GM21423 (cell line): ENCODE measurements around the gene RHOBTB3.
"Not testable (repeated sequence)": the region's sequence is repeated elsewhere in the genome, so short reads cannot be mapped to it uniquely, and the experiment has no call there.

Source experiments
- ATAC-seq: cut with Tn5 transposase; IDR thresholded peaks from one replicate; pipeline ENCODE4 v1.9.1; 2021; ENCODE audit warnings: mild to moderate bottlenecking, moderate library complexity; ENCODE audit not compliant: unreplicated experiment

The RHOBTB3 gene

DNA sequence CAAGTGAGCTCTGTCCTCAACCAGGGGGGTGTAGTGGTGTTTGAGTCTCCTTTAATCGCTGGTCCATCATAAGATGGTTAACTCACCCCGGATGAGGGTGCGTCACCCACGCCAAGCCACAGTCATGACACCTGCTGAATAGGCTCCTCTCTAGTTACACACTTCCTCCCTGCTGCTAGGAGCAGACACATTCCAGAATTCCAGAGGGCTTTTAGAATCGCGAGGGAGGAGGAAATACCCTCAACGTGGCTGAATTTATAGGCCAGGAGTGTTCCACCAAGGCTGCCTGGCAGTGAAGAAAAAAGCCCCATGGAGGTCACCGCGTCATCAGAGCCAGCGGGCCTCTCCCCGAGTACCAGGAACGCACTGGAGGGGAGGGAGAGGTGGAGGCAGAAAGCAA, 86.3 kb downstream of the RHOBTB3 start:
- ATAC-seq, result no peak

GRCh38 chr5:95818181-95819147, 87.3 kb downstream of the RHOBTB3 start:
- ATAC-seq, result no peak

GRCh38 chr5:95821110-95822021, 90.2 kb downstream of the RHOBTB3 start:
- ATAC-seq, result no peak

DNA sequence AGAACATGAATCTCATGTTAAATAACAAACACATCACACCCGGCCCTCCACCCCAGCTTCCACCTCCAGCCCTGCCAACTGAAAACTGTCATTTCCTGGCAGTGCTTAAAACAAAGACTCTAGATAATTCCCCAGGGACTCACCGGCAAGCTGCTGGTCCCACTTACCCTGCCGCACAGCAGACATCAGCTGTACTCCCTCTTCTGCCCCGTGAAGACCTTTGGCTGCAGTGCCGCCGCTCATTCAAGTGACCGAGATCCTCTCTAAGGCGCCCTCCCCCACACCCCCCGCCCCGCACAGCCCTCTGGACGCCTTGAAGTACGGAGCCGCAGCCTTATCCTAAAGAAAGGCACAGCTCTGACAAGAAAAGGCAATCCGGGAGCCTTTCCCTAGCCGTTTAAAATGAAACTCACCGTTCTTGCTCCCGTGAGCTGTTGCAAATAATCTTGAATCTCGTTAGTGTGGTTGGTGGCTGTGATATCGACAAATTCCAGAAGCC, 91.0 kb downstream of the RHOBTB3 start:
- peak; percentile 39 for ATAC-seq

DNA sequence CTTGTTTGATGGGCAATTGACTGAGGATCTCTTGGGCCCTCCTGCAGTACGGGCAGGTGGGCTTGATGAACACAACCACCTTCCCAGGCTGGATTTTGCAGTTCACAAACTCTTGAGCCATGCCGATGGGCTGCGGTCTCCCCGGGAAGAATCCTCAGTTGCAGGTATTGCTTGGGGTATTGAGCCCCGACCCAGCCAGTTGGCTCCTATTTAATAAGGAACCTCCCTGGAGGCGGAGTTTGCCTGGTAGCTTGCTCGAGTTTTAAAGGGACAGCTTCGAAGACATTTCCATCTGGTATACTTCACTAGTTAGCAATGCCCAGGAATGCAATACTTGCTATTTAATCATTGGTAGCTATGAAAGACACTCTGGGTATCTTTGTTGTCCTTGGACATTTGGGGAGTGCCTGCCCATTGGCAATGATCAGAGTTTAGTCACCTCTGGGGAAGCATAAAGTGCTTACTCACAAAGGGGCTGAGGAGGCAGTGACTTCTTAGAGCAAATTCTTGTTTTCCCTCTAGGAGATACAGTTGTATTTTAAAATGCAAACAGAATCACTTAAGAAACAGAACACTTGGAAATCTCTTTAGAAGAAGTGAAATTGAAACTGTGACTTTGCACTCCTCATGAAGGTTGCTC, 91.5 kb downstream of the RHOBTB3 start, which contains the start of gene GLRX:
Gene GLRX, minus strand, starts transcription at position 185 of the 640 bp plus-strand sequence. Its CDS starts 64 bp downstream, at position 121.
- peak; percentile 36 for ATAC-seq

GRCh38 chr5:95823218-95823737, 92.1 kb downstream of the RHOBTB3 start:
- ATAC-seq, result no peak

DNA sequence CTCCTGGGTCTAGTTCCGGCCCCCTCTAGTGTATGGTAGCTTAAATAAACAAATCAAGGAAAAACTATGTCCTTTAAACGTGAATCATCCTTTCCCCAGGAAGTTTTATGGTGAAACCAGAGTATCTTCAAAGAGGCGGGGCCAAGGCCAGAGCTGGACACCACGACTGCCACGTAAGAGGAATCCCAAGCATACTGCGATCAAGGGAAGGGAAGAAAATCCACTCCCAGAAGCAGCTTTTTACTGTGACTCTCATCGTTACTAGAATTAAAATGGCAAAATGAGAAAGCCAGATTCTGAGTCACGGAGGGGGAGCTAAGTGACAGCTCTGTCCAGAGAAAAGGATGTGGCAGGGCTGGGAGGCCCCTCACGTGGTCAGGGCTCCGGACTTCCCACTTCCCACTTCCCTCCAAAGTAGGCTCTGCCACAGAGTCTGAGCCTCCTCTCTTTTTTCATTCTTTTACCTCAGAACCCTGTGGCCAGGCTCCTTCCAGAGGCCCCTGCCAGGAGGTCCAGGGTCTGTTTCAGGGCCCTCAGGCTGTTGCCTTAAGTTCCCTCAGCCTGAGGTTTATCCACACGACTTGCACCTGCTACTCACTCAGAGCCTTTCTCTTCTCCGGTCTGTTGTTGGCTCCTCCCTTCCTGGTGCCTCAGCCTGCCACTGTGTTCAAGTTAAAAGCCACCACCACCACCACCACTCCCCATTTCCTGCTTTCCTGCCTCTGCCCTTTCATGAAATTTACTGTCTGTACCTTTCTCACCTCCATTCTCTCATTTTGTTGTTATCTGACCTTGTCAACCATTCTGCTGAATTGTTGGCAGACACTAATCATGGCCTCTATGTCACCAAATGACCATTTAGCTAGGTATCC, 92.8 kb downstream of the RHOBTB3 start:
- peak; percentile 41 for ATAC-seq

DNA sequence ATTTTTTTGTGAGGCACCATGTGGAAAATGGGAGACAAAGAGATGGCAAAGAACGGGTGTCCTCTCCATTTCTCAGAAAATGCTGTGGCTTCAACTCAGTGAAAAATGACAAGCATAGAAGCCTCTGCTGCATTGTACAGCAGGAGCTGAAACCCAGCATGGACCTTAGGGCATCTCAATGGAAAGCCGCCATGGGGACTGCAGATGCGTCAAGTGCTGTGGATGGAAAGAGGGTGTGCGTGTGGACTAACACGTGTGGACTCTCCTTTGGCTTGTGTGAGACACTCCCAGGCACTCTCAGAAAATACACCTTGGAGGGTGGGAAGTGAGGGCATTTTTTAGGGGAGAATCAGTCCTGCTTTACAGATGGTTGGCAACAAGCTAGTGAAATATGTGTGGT, 93.6 kb downstream of the RHOBTB3 start:
- no peak for ATAC-seq

- no peak for ATAC-seq
Observed at GRCh38 chr5:95825495-95825894, 94.4 kb downstream of the RHOBTB3 start.

DNA sequence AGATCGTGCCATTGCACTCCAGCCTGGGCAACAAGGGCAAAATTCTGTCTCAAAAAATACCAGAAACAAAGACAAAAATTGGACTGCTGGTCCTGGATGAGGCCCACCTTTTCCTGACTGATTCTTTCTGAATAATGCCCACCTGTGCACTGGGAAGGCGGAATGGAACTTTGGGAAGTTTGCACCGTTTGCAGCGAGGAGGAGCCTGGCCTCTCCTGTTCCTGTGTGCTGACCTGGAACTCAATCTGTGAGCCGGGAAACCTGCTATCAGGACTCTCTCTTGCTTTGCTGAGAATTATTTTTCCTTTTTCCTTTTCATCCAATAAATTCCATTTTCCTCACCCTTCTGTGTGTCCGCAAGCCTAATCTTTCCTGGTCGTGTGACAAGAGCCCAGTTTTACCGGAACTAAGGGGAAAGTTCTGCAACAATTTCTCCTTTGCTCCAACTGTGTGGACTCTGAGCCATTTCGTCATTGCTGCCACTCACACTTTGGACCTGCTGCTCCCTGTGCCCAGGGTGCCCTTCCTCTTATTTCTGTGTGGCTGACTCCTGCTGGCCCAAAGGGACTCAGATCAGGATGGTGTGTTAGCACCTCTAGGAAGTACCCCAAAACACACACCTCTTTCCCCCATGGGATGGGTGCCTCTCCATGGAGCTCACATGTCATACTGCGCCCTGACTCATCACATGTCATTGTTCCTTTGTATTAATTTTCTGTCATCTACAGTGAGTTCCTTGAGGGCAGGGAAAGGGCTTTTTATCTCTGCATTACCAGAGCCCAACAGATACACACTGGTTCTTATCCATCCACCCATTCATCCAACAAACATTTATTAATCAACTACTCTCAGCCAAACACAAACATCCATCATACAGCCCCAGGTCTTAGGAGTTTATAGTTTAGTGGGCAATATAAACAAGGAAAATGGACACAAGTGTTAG, 96.1 kb downstream of the RHOBTB3 start:
- no peak for ATAC-seq

DNA sequence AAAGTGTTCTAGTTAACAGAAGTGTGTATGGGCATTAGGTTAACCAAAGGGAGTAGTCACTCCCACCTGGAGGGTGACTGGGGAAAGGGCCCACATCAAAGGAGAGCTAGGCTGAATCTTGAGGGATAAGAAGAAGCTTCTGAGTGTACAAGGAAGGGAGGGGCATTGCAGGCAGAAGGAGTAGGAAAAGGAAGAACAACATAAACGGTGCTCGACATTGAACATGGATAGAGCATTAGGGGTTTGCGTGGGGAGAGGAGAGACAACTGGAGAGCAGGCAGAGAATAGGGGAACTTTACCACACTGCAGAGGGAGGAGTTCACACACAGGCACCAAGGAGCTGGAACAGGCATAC, 96.7 kb downstream of the RHOBTB3 start:
- ATAC-seq, result no peak

- no peak for ATAC-seq
Observed at GRCh38 chr5:95830226-95830625, 99.1 kb downstream of the RHOBTB3 start.

DNA sequence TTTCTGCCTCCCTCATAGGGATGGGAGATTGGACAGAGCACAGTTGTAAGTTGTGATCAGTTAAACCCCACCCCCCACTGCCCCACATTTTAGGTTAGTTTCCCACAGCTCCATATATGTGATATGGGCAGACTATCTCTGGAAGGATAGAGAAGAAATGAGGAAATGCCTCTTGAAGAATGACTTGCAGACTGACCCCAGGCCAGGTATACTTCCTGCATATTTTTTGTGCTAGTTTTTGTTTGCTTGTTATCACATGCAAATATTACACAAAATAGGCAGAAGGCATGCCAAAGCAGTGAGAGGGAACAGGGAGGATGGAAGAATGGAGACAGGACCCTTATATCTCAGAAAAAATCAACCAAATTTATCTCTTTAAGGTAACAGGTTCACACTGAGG, 101.5 kb downstream of the RHOBTB3 start:
- ATAC-seq, result no peak

DNA sequence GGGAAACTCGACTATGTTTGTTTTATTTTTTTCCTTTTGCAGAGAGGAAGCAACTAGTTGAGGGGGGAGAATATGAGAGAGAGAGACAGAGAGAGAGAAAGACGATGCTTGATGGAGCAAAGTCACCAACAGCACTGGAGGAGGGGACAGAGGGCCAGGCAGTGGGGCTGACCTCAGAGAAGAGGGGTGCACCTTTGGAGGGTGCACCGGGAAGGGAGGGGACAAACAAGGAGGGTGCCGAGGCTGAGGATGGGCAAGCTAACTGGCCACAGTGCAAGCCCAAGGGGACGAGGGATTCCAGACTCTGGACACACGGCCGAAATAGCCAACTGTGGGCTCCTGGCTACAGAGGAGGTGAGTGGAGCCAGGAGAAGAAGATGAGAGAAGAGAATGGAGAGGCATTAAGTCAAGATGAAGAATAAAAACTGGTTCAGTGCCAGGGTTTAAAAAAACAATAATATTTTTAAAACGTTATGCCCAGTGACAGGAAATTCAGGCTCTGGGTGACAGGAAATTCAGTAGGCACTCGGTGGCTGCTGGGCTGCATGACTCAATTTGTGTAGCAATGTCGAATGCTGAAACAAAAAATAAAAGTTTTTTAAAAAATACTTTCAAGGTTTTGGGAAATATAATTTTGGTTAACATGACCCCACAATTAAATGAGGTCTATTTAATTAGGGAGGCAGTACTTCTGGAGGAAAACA, 104.7 kb downstream of the RHOBTB3 start:
- no peak for ATAC-seq

DNA sequence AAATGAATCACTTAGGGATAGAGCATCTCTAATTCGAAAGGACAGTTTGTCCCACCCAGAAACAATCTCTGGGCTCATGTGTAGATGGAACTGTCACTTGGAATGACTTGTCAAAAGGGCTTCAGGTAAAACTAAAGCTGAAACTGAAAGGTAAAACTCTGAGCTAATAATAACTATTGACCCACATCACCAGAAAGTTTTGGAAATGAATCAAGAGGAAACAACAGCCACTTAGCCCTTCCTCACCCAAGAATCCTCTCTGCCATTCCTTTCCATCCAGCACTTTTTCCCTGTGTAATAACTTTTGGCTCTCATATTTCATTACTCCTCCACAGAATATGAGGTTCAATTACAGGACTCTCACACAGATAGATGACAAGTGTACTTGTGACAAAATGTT, 105.4 kb downstream of the RHOBTB3 start:
- no peak for ATAC-seq

DNA sequence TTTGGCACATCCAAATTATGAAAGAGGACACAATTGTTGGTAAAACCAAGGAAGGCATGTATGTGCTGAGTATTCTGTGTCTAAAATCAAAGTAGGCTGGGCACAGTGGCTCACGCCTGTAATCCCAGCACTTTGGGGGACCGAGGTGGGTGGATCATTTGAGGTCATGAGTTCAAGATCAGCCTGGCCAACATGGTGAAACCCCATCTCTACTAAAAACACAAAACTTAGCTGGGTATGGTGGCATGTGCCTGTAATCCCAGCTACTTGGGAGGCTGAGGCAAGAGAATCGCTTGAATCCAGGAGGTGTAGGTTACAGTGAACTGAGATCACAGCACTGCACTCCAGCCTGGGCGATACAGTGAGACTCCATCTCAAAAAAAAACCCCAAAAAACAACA, 105.8 kb downstream of the RHOBTB3 start:
- not testable (repeated sequence) for ATAC-seq

GRCh38 chr5:95837492-95837891, 106.4 kb downstream of the RHOBTB3 start:
- ATAC-seq, result no peak

- ATAC-seq, result no peak
Observed at GRCh38 chr5:95838001-95838520, 106.9 kb downstream of the RHOBTB3 start.
